8988T (cell line): ENCODE results near the gene CHRDL2.
"Not testable (repeated sequence)": the region's sequence is repeated elsewhere in the genome, so short reads cannot be mapped to it uniquely, and the experiment has no call there.

Experiments used
- DNase-seq: peaks from one replicate; pipeline ENCODE4 v3.0.0; 2011

The CHRDL2 gene

GRCh38 chr11:74663315-74663714 is 67.9 kb downstream of the CHRDL2 start:
- DNase-seq, result no peak

- DNase-seq, result no peak
These were observed 68.6 kb downstream of the CHRDL2 start for GRCh38 chr11:74662487-74663103.

GRCh38 chr11:74659124-74659523 is 72.1 kb downstream of the CHRDL2 start:
- not testable (repeated sequence) for DNase-seq

- no peak for DNase-seq
These were observed 76.2 kb downstream of the CHRDL2 start for GRCh38 chr11:74654976-74655375.

GRCh38 chr11:74650498-74650897 is 80.7 kb downstream of the CHRDL2 start:
- DNase-seq, result no peak

GRCh38 chr11:74648894-74649293 is 82.3 kb downstream of the CHRDL2 start:
- no peak for DNase-seq

GRCh38 chr11:74647831-74648230 is 83.4 kb downstream of the CHRDL2 start:
- no peak for DNase-seq

- DNase-seq, result no peak
These were observed 83.8 kb downstream of the CHRDL2 start for GRCh38 chr11:74647404-74647803.

GRCh38 chr11:74646954-74647353 is 84.3 kb downstream of the CHRDL2 start:
- no peak for DNase-seq
